MM.1S (cell line): ENCODE data around the gene POLE2.

Experiments
- DNase-seq: peaks from one replicate; pipeline ENCODE4 v3.0.0-alpha.2; 2015
- H2AFZ ChIP-seq: fragments of 300-600 bp; sonication (generic); 2 replicates; pipeline ENCODE4 v1.6.0; 2016; ENCODE audit warnings: antibody characterized with exemption, low read length
- H3F3A ChIP-seq: fragments of 300-600 bp; sonication (generic); 2 replicates; pipeline ENCODE4 v1.6.1; 2016; ENCODE audit warnings: mild to moderate bottlenecking, antibody characterized with exemption, low read length, moderate library complexity, mixed read lengths; ENCODE audit not compliant: insufficient read depth
- H3K27ac ChIP-seq: fragments of 300-600 bp; sonication (generic); 2 replicates; pipeline ENCODE4 v1.5.1; 2016; ENCODE audit warnings: mild to moderate bottlenecking, low read length
- H3K27me3 ChIP-seq: fragments of 300-600 bp; sonication (generic); replicated peaks from 2 replicates; pipeline ENCODE4 v1.6.0; 2016; ENCODE audit warnings: low read length; ENCODE audit not compliant: insufficient read depth
- H3K36me3 ChIP-seq: fragments of 300-600 bp; sonication (generic); replicated peaks from 2 replicates; pipeline ENCODE4 v1.6.1; 2016; ENCODE audit warnings: mild to moderate bottlenecking, low read length, mixed read lengths; ENCODE audit not compliant: insufficient read depth
- H3K4me1 ChIP-seq: fragments of 300-600 bp; sonication (generic); 2 replicates; pipeline ENCODE4 v1.6.1; 2016; ENCODE audit warnings: low read length, mixed read lengths
- H3K4me2 ChIP-seq: fragments of 300-600 bp; sonication (generic); 2 replicates; pipeline ENCODE4 v1.6.0; 2016; ENCODE audit warnings: low read depth, low read length
- H3K4me3 ChIP-seq: fragments of 300-600 bp; sonication (generic); 2 replicates; pipeline ENCODE4 v1.5.1; 2016; ENCODE audit warnings: low read length, mixed read lengths
- H3K79me2 ChIP-seq: fragments of 300-600 bp; sonication (generic); 2 replicates; pipeline ENCODE4 v1.6.1; 2016; ENCODE audit warnings: mixed run types, low read length, mixed read lengths
- H3K9ac ChIP-seq: fragments of 300-600 bp; sonication (generic); 2 replicates; pipeline ENCODE4 v1.6.1; 2016; ENCODE audit warnings: low read length, mixed read lengths
- H3K9me2 ChIP-seq: fragments of 300-600 bp; sonication (generic); replicated peaks from 2 replicates; pipeline ENCODE4 v1.6.1; 2016; ENCODE audit warnings: mild to moderate bottlenecking, low read length, mixed read lengths; ENCODE audit not compliant: insufficient read depth
- H3K9me3 ChIP-seq: fragments of 300-600 bp; sonication (generic); replicated peaks from 2 replicates; pipeline ENCODE4 v1.6.1; 2016; ENCODE audit warnings: mild to moderate bottlenecking, low read length, mixed read lengths; ENCODE audit not compliant: insufficient read depth
- H4K20me1 ChIP-seq: fragments of 300-600 bp; sonication (generic); 2 replicates; pipeline ENCODE4 v1.6.1; 2016; ENCODE audit warnings: mild to moderate bottlenecking, low read length, moderate library complexity, mixed read lengths; ENCODE audit not compliant: insufficient read depth
- EZH2 ChIP-seq: fragments of 300-600 bp; sonication (generic); optimal IDR thresholded peaks from 2 replicates; pipeline ENCODE3; 2017; ENCODE audit warnings: low read depth, mild to moderate bottlenecking, antibody characterized with exemption, low read length, mixed read lengths
- EZH2phosphoT487 ChIP-seq: fragments of 300-600 bp; sonication (generic); IDR thresholded peaks from 2 replicates; pipeline ENCODE4 v1.6.1; 2018; ENCODE audit warnings: antibody characterized with exemption, low read length
- TF ChIP-seq, protein P1 (sequence below): fragments of 300-600 bp; sonication (generic); IDR thresholded peaks from 2 replicates; pipeline ENCODE4 v1.5.1; 2016; ENCODE audit warnings: antibody characterized with exemption, low read length, mixed read lengths

POLE2 gene

DNA sequence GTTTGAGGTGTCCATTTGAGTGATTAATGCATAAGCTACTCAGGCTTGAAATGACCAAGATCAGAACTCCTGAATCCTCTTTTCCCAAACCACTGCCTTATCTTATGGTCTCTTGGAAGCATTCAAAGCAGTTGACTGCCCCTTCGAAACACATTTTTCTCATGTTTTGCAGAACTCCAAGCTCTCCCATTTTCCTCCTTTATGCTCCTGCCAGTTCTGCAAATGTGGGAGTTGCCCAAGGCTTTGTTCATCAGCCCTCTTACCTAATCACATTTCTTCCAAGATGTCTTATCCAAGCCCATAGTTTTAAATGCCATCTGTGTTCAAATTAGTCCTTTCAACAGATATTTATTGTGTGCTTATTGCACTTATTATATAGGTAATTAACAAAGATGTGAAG is 51.1 kb downstream of the POLE2 start:
- Histone ChIP-seq H3K27me3 (no peaks in the 10 kb centered on the region), H3K9me2 (no peaks in the 10 kb centered on the region), H3K4me3 (no peak overlapping the region), H4K20me1 (no peaks in the 10 kb centered on the region), H3K9ac (no peak overlapping the region), H3F3A (peaks cover 18% of the 10 kb centered on the region), H3K4me2 (no peak overlapping the region), H3K36me3 (no peaks in the 10 kb centered on the region), H3K79me2 (peaks cover 27% of the 10 kb centered on the region), H2AFZ (no peak overlapping the region), H3K9me3 (no peaks in the 10 kb centered on the region), H3K4me1 (peaks cover 8% of the 10 kb centered on the region), H3K27ac (no peak overlapping the region)
- no peak for DNase-seq
- TF ChIP-seq, protein P1, sequence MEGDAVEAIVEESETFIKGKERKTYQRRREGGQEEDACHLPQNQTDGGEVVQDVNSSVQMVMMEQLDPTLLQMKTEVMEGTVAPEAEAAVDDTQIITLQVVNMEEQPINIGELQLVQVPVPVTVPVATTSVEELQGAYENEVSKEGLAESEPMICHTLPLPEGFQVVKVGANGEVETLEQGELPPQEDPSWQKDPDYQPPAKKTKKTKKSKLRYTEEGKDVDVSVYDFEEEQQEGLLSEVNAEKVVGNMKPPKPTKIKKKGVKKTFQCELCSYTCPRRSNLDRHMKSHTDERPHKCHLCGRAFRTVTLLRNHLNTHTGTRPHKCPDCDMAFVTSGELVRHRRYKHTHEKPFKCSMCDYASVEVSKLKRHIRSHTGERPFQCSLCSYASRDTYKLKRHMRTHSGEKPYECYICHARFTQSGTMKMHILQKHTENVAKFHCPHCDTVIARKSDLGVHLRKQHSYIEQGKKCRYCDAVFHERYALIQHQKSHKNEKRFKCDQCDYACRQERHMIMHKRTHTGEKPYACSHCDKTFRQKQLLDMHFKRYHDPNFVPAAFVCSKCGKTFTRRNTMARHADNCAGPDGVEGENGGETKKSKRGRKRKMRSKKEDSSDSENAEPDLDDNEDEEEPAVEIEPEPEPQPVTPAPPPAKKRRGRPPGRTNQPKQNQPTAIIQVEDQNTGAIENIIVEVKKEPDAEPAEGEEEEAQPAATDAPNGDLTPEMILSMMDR: no peak
- no peak for TF ChIP-seq EZH2
- no peak for TF ChIP-seq EZH2phosphoT487

DNA sequence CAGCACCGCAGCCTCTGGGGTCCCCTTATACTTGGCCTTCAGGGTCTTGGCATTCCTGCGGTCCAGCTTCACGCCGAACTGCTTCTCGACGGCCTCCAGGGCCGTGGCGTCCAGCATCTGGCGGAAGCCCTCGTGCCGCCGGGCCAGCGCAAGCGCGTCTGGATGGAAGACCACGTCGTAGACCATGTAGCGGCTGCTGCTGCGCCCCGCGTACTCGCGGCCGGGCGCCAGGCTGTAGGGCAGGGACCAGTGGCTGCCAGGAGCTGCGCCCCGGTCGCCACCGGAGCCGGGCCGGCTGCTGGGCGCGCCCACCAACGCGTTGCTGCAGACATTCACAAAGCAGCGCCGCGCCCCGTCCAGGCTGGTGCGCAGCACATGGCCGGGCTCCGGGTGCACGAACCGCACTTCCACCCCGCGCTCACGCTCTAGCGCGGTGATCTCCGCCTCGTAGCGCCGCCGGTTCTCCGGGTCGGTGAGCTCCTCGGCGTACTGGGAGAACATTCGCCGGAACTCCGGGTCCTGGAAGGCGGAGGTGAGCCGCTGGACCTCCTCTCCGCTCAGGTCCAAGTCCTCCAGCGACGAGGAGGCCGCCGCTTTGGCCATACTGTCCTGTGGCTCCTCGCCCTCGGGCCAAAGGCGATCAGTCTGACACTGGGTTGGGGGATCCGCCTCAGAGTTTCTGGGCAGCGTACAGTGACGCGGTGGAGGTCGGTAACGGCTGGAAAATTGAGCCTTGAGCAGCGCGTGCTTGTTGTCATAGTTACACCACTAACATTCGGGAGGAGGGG is 53.3 kb downstream of the POLE2 start, which contains the start of gene DNAAF2:
TSS of gene DNAAF2 (minus strand) at position 698 of the 788 bp plus-strand sequence. CDS start at position 603, 95 bp downstream.
- peak within 1 kb of the TSS; percentile 81 for H3K4me3 ChIP-seq
- peak within 1 kb of the TSS; percentile 73 for H3K4me2 ChIP-seq
- no peaks in the 10 kb centered on the region for H4K20me1 ChIP-seq
- no peaks in the 10 kb centered on the region for H3K9me3 ChIP-seq
- peak within 1 kb of the TSS; percentile 94 for H3K27ac ChIP-seq
- H3K27me3 ChIP-seq: no peaks in the 10 kb centered on the region
- peaks cover 10% of the 10 kb centered on the region for H3F3A ChIP-seq
- H3K9me2 ChIP-seq: no peaks in the 10 kb centered on the region
- H3K9ac ChIP-seq: peak within 1 kb of the TSS; percentile 93
- no peaks in the 10 kb centered on the region for H3K36me3 ChIP-seq
- peak; percentile 31 for DNase-seq
- no peaks in the 10 kb centered on the region for H3K4me1 ChIP-seq
- TF ChIP-seq EZH2phosphoT487 (no peak), EZH2 (no peak)
- TF ChIP-seq, protein P1: no peak
- H3K79me2 ChIP-seq: peaks cover 32% of the 10 kb centered on the region
- peak within 1 kb of the TSS; percentile 35 for H2AFZ ChIP-seq

DNA sequence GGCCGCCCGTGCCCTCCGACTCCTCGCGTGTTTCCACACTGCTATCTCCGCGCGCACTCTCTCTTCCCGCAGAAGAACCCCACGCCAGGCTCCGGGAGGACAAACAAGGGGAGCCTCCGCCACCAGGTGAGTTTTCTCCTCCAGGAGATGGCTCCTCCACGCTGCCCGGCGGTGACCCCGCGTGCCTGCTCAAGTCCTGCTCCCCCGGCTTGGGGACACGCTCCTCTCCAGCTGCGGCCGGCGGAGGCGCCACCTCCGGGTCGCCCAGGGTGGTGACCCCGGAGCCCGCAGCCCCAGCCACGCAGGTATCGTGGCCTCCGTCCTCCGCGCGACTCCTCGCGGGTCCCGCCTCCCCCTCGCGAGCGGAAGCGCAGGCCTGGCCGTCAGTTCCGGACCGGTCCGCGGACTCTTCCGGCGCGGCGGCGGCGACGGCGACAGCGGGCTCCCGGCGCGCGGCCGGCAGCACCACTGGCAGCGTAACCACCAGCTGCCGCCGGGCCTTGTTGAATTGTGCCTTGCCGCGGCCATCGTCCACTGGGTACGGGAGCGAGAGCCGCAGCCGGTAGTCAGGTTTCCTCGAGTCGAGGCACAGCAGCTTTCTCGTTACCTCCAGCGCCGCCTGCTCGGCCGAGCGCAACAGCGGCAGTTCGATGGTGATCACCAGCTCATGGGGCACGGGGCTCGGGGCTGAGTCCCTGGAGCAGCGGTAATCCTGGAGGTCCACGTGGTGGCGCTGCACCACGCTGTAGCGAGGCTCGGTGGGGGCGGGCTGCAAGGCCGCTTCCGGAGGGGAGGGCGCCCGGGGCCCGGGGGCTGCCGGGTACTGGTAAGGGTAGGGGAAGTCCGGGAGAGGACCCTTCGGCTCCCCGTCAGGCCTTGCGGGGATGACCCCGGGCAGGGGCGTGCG is 54.1 kb downstream of the POLE2 start:
- TF ChIP-seq EZH2: no peak
- TF ChIP-seq, protein P1: peak; percentile 56
- peaks cover 32% of the 10 kb centered on the region for H3K79me2 ChIP-seq
- peak; percentile 85 for DNase-seq

More for the DNA sequence above, 54.1 kb downstream of the POLE2 start:
- H4K20me1 ChIP-seq: no peaks in the 10 kb centered on the region
- H2AFZ ChIP-seq: peak overlapping the region; percentile 35
- peak overlapping the region; percentile 93 for H3K9ac ChIP-seq
- H3K4me3 ChIP-seq: peak overlapping the region; percentile 81
- no peaks in the 10 kb centered on the region for H3K9me2 ChIP-seq
- peak overlapping the region; percentile 94; the same call in 1 of the 2 replicates for H3K27ac ChIP-seq
- no peaks in the 10 kb centered on the region for H3K36me3 ChIP-seq
- no peaks in the 10 kb centered on the region for H3K4me1 ChIP-seq
- H3K9me3 ChIP-seq: no peaks in the 10 kb centered on the region
- peak overlapping the region; percentile 73 for H3K4me2 ChIP-seq
- peaks cover 10% of the 10 kb centered on the region for H3F3A ChIP-seq
- H3K27me3 ChIP-seq: no peaks in the 10 kb centered on the region
